H9 (cell line): ENCODE measurements around the gene CAMTA1. TPM values are rescaled to one million over a fixed set of nuclear protein-coding genes. Genes with fewer than 3 reads are reported as not detected.

ENCODE experiments used
- DNase-seq: peaks from one replicate; pipeline ENCODE4 v3.0.0-alpha.2; 2017
- H2AFZ ChIP-seq: one replicate; pipeline ENCODE4 v1.6.1; 2013; ENCODE audit warnings: mild to moderate bottlenecking, low read length, control low read depth, moderate library complexity
- H2AK5ac ChIP-seq: 2 replicates; pipeline ENCODE4 v1.6.1; 2013; ENCODE audit warnings: low read length, control low read depth, mixed read lengths; ENCODE audit not compliant: insufficient read length
- H2BK120ac ChIP-seq: one replicate; pipeline ENCODE4 v1.6.1; 2013; ENCODE audit warnings: low read depth, mild to moderate bottlenecking, low read length, control low read depth, inconsistent platforms; ENCODE audit not compliant: poor library complexity, severe bottlenecking
- H2BK12ac ChIP-seq: 2 replicates; pipeline ENCODE4 v1.6.1; 2013; ENCODE audit warnings: low read length, control low read depth, mixed read lengths, low read depth; ENCODE audit not compliant: insufficient read length
- H2BK15ac ChIP-seq: 2 replicates; pipeline ENCODE4 v1.6.1; 2013; ENCODE audit warnings: low read depth, low read length, control low read depth
- H2BK20ac ChIP-seq: one replicate; pipeline ENCODE4 v1.6.1; 2013; ENCODE audit warnings: low read depth, mild to moderate bottlenecking, low read length, control low read depth, inconsistent platforms; ENCODE audit not compliant: poor library complexity, severe bottlenecking
- H2BK5ac ChIP-seq: 2 replicates; pipeline ENCODE4 v1.6.1; 2013; ENCODE audit warnings: low read length, control low read depth, mixed read lengths; ENCODE audit not compliant: insufficient read length
- H3K14ac ChIP-seq: 2 replicates; pipeline ENCODE4 v1.6.1; 2013; ENCODE audit warnings: low read length, control low read depth; ENCODE audit not compliant: insufficient read depth
- H3K18ac ChIP-seq: 2 replicates; pipeline ENCODE4 v1.6.1; 2013; ENCODE audit warnings: low read depth, mild to moderate bottlenecking, mixed read lengths, low read length, control low read depth; ENCODE audit not compliant: insufficient read length
- H3K23ac ChIP-seq: 2 replicates; pipeline ENCODE4 v1.6.1; 2013; ENCODE audit warnings: low read length, control low read depth, mixed read lengths, low read depth; ENCODE audit not compliant: insufficient read length
- H3K23me2 ChIP-seq: 2 replicates; pipeline ENCODE4 v1.6.1; 2013; ENCODE audit warnings: low read depth, mild to moderate bottlenecking, mixed read lengths, low read length, control low read depth; ENCODE audit not compliant: insufficient read length, poor library complexity, severe bottlenecking
- H3K27ac ChIP-seq: 2 replicates; pipeline ENCODE4 v1.5.1; 2013; ENCODE audit warnings: low read length, control low read depth, mixed read lengths, low read depth; ENCODE audit not compliant: insufficient read length
- H3K27me3 ChIP-seq: 2 replicates; pipeline ENCODE4 v1.6.1; 2013; ENCODE audit warnings: low read length, control low read depth, inconsistent platforms; ENCODE audit not compliant: insufficient read depth
- H3K4ac ChIP-seq: 2 replicates; pipeline ENCODE4 v1.6.1; 2013; ENCODE audit warnings: low read depth, mild to moderate bottlenecking, control low read depth, inconsistent platforms, low read length, moderate library complexity
- H3K4me1 ChIP-seq: 2 replicates; pipeline ENCODE4 v1.6.1; 2013; ENCODE audit warnings: low read length, control low read depth, inconsistent platforms; ENCODE audit not compliant: insufficient read depth
- H3K4me2 ChIP-seq: 2 replicates; pipeline ENCODE4 v1.6.1; 2013; ENCODE audit warnings: low read length, control low read depth, mixed read lengths; ENCODE audit not compliant: insufficient read length, insufficient read depth
- H3K56ac ChIP-seq: 2 replicates; pipeline ENCODE4 v1.6.1; 2013; ENCODE audit warnings: low read depth, mild to moderate bottlenecking, mixed read lengths, low read length, control low read depth; ENCODE audit not compliant: insufficient read length
- H3K79me1 ChIP-seq: 2 replicates; pipeline ENCODE4 v1.6.1; 2013; ENCODE audit warnings: low read depth, mild to moderate bottlenecking, moderate library complexity, low read length, control low read depth, inconsistent platforms; ENCODE audit not compliant: insufficient read depth, poor library complexity, severe bottlenecking
- H3K79me2 ChIP-seq: 2 replicates; pipeline ENCODE4 v1.6.1; 2013; ENCODE audit warnings: low read length, control low read depth, inconsistent platforms; ENCODE audit not compliant: insufficient read depth
- H3K9ac ChIP-seq: 2 replicates; pipeline ENCODE4 v1.6.1; 2013; ENCODE audit warnings: low read length, control low read depth, mixed read lengths; ENCODE audit not compliant: insufficient read length; ENCODE audit errors: extremely low read depth
- H3K9me3 ChIP-seq: one replicate; pipeline ENCODE4 v1.6.1; 2013; ENCODE audit warnings: low read depth, low read length, inconsistent platforms; ENCODE audit not compliant: control insufficient read depth
- H3T11ph ChIP-seq: one replicate; pipeline ENCODE4 v1.6.1; 2013; ENCODE audit warnings: mild to moderate bottlenecking, low read length, control low read depth, inconsistent platforms
- H4K20me1 ChIP-seq: one replicate; pipeline ENCODE4 v1.6.1; 2013; ENCODE audit not compliant: control insufficient read depth, insufficient read length, insufficient read depth
- H4K5ac ChIP-seq: 2 replicates; pipeline ENCODE4 v1.6.1; 2013; ENCODE audit warnings: low read depth, mild to moderate bottlenecking, mixed read lengths, low read length, control low read depth; ENCODE audit not compliant: insufficient read length
- H4K8ac ChIP-seq: replicated peaks from 2 replicates; pipeline ENCODE4 v1.6.1; 2013; ENCODE audit warnings: low read length, control low read depth, mixed read lengths, low read depth; ENCODE audit not compliant: insufficient read length
- H4K91ac ChIP-seq: 2 replicates; pipeline ENCODE4 v1.6.1; 2013; ENCODE audit warnings: low read depth, mild to moderate bottlenecking, moderate library complexity, mixed read lengths, low read length, control low read depth; ENCODE audit not compliant: insufficient read length
- H3K27ac Mint-ChIP-seq, 3 experiments: 2 replicates in 2 of 3; 3 replicates in 1 of 3; pipeline ENCODE4 v1.8.0; 2020 to 2021; ENCODE audit warnings: mixed read lengths in 3 of 3, mild to moderate bottlenecking in 1 of 3, moderate library complexity in 1 of 3
- H3K27me3 Mint-ChIP-seq: 2 replicates; pipeline ENCODE4 v1.8.0; 2021; ENCODE audit warnings: low read depth, mild to moderate bottlenecking, moderate library complexity, mixed read lengths
- H3K36me3 Mint-ChIP-seq, 3 experiments: 2 replicates in 2 of 3; 3 replicates in 1 of 3; pipeline ENCODE4 v1.8.0; 2020 to 2021; ENCODE audit warnings: low read depth in 3 of 3, mixed read lengths in 3 of 3; ENCODE audit not compliant: insufficient read depth in 1 of 3
- H3K4me1 Mint-ChIP-seq, 2 experiments: 2 replicates each; pipeline ENCODE4 v1.8.0; 2020; ENCODE audit warnings: mixed read lengths in 2 of 2
- H3K4me3 Mint-ChIP-seq, 2 experiments: 2 replicates in 1 of 2; 3 replicates in 1 of 2; pipeline ENCODE4 v1.8.0; 2020 to 2021; ENCODE audit warnings: mild to moderate bottlenecking in 2 of 2, mixed read lengths in 2 of 2, moderate library complexity in 1 of 2
- H3K9me3 Mint-ChIP-seq, 2 experiments: 2 replicates in 1 of 2; 3 replicates in 1 of 2; pipeline ENCODE4 v1.8.0; 2020; ENCODE audit warnings: mild to moderate bottlenecking in 2 of 2, mixed read lengths in 2 of 2, moderate library complexity in 1 of 2
- CTCF ChIP-seq: fragments of 200-600 bp; sonication (generic); conservative IDR thresholded peaks from 3 replicates; pipeline ENCODE4 v1.8.0; 2021; ENCODE audit warnings: antibody characterized with exemption, mild to moderate bottlenecking
- WGBS: extraction: QIAGEN DNeasy Blood & Tissue Kit; methylation state at CpG from one replicate; pipeline ENCODE4 v1.1.7; 2013; ENCODE audit warnings: missing lambda C conversion rate, low lambda C conversion rate, mixed read lengths; ENCODE audit not compliant: insufficient read length; ENCODE audit errors: extremely low coverage; 5-methylcytosine and 5-hydroxymethylcytosine counted together
- total RNA-seq: library from RNA; stranded (reverse); gene quantifications from 2 replicates; pipeline ENCODE4 v1.2.1, GENCODE V29; 2021

Gene CAMTA1
- total RNA-seq, 1 experiment from 2014 or later, result 115 TPM

- no peak overlapping the region for H2BK12ac ChIP-seq
- no peaks in the 10 kb centered on the region for H3K9me3 ChIP-seq
- no peaks in the 10 kb centered on the region for H3K79me1 ChIP-seq
- no peak overlapping the region for H2BK20ac ChIP-seq
- no peak overlapping the region for H2BK120ac ChIP-seq
- H2BK15ac ChIP-seq, result no peak overlapping the region
- H4K91ac ChIP-seq, result no peak overlapping the region
- Mint-ChIP-seq H3K27me3 (peaks cover 4% of the 10 kb centered on the region; the same call in 1 of the 2 replicates), H3K4me3 (no peak overlapping the region), H3K36me3 (no peaks in the 10 kb centered on the region), H3K27ac (no peak overlapping the region), H3K9me3 (no peaks in the 10 kb centered on the region), H3K4me1 (no peaks in the 10 kb centered on the region)
- H3K27ac ChIP-seq, result no peak overlapping the region
- no peak overlapping the region for H3T11ph ChIP-seq
- no peak overlapping the region for H3K4me2 ChIP-seq
- no peak overlapping the region for H2BK5ac ChIP-seq
- no peak for DNase-seq
- no peak for TF ChIP-seq CTCF
- no peak overlapping the region for H3K18ac ChIP-seq
- H3K79me2 ChIP-seq, result no peaks in the 10 kb centered on the region
- no peak overlapping the region for H3K9ac ChIP-seq
- H3K4me1 ChIP-seq, result no peaks in the 10 kb centered on the region
- H4K8ac ChIP-seq, result no peak overlapping the region
- no peak overlapping the region for H2AFZ ChIP-seq
- no peaks in the 10 kb centered on the region for H3K27me3 ChIP-seq
- H3K23me2 ChIP-seq, result no peaks in the 10 kb centered on the region
- H3K56ac ChIP-seq, result no peak overlapping the region
- H3K4ac ChIP-seq, result no peak overlapping the region
- H4K20me1 ChIP-seq, result no peaks in the 10 kb centered on the region
- no peak overlapping the region for H2AK5ac ChIP-seq
- H4K5ac ChIP-seq, result no peak overlapping the region
- H3K23ac ChIP-seq, result no peak overlapping the region
- no CpG with 5 or more reads among the region's 14 CpGs for WGBS
- no peak overlapping the region for H3K14ac ChIP-seq
Observed at GRCh38 chr1:7012461-7012924, 227.2 kb downstream of the CAMTA1 start.
